ENCODE data around the gene CERS1. TPM values are rescaled to one million over a fixed set of nuclear protein-coding genes. Genes with fewer than 3 reads are reported as not detected.

The CERS1 gene
- total and polyA plus RNA-seq, 3 experiments from 2014 or later, result not detected

DNA sequence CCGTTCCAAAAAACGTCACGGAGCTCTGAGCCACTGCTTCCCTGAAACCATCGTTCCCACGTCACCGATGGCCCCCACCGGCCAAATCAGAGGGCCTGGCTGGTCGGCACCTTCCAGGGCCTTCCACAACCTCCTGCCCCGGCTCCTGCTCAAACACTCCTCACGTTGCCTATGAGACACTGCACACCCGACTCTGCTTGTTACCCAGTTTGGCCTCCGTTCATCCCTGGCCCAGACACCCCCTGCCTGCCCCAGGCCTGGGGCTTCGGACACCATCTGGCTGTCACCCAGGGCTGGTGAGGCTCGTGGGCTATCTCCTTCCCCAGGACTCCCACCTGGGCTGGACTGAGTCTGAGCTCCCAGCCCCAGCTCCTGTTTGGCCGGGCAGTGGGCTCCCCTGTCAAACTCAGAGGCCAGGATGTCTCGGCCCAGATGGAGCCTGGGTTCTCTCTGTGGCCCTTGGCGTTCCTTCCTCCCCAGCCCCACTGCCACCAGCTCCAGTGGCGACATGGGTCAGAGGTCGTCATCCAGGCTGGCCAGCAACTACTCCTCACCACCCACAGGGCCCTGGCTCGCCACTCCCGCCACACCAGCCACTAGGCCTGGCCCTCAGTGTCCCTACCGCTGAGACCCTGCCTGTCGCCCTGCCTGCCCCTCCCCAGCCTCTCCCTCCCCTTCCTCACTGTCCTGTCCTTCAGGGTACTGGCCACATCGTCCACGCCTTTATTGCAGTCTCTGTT lies 17.7 kb downstream of the CERS1 start:
- Histone ChIP-seq H3K9me3 (ENCODE audit: low read length) (no peaks in the 10 kb centered on the region), H3K27ac (ENCODE audit: low read depth, low read length) (no peak overlapping the region), H3K27me3 (ENCODE audit: insufficient read depth, low read length, poor library complexity, severe bottlenecking) (no peaks in the 10 kb centered on the region), H3K4me3 (ENCODE audit: low read length) (no peak overlapping the region), H3K36me3 (ENCODE audit: insufficient read depth, low read length) (no peaks in the 10 kb centered on the region), H3K4me1 (ENCODE audit: insufficient read depth, low read length) (no peaks in the 10 kb centered on the region)
- no peak overlapping the region for H3K27ac Mint-ChIP-seq
- H3K4me1 Mint-ChIP-seq, result no peaks in the 10 kb centered on the region
- no peaks in the 10 kb centered on the region for H3K9me3 Mint-ChIP-seq
- ChIA-PET POLR2A (no interaction called here), CTCF (interaction anchor here (1.3 kb wide), 1 partner anchor 31 kb away, joined by 4 read pairs; no protein-coding TSS in a partner anchor)
- no peak for DNase-seq
- peaks cover 0 to 1% of the 10 kb centered on the region in 2 donors for H3K27me3 Mint-ChIP-seq
- no peak overlapping the region for H3K4me3 Mint-ChIP-seq
- H3K36me3 Mint-ChIP-seq, result no peaks in the 10 kb centered on the region

DNA sequence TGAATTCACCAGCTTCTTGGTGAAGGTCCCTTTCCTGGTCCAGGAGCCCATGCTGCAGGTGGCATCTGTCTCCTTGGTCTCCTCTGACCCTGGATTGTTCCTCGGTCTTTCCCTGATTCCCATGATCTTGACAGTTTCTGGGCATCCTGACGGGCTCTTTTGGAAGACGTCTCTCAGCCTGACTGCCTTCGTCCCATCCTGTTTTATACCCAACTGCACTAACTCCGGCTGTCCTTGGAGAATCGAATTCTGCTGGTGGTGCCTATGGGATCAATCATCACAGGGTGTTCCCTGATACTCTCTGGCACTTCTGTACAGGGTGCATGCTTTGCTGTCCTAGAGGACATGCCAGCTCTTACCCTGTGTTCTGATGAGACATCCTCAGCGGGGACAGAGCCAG lies 19.1 kb downstream of the CERS1 start:
- H3K27me3 Mint-ChIP-seq, result peaks cover 0 to 4% of the 10 kb centered on the region in 2 donors
- H3K27ac ChIP-seq (ENCODE audit: low read depth, low read length), result no peak overlapping the region
- no peaks in the 10 kb centered on the region for H3K36me3 ChIP-seq (ENCODE audit: insufficient read depth, low read length)
- H3K36me3 Mint-ChIP-seq, result no peaks in the 10 kb centered on the region
- DNase-seq, result no peak
- ChIA-PET POLR2A (no interaction called here), CTCF (interaction anchor here (1.3 to 3.4 kb wide), 2 partner anchors 10 to 30 kb away, joined by 4 to 12 read pairs; no protein-coding TSS in a partner anchor)
- peaks cover 0 to 2% (median under 1%) of the 10 kb centered on the region in 3 donors for H3K4me1 Mint-ChIP-seq
- no peak overlapping the region for H3K4me3 ChIP-seq (ENCODE audit: low read length)
- no peaks in the 10 kb centered on the region for H3K9me3 ChIP-seq (ENCODE audit: low read length)
- no peaks in the 10 kb centered on the region for H3K4me1 ChIP-seq (ENCODE audit: insufficient read depth, low read length)
- H3K27ac Mint-ChIP-seq, result peak overlapping the region in 1 of 8 donors; percentile 83
- H3K27me3 ChIP-seq (ENCODE audit: insufficient read depth, low read length, poor library complexity, severe bottlenecking), result no peaks in the 10 kb centered on the region
- H3K4me3 Mint-ChIP-seq, result no peak overlapping the region
- H3K9me3 Mint-ChIP-seq, result no peaks in the 10 kb centered on the region

DNA sequence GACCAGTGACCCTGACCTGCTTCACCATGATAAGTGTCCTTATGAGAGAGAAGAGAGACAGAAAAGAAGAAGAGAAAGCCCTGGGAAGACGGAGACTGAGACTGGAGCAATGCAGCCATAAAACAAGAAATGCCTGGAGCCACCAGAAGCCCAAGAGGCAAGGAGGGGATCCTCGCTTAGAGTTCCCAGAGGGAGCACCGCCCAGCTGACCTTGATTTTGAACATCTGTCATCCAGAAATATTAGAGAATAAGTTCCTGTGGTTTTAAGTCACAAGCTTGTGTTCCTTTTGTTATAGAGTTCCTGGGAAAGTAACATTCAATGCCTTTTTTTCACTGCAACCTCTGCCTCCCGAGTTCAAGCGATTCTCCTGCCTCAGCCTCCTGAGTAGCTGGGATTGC lies 20.2 kb downstream of the CERS1 start:
- Mint-ChIP-seq H3K27ac (peak overlapping the region in 1 of 8 donors; percentile 67), H3K9me3 (no peaks in the 10 kb centered on the region), H3K27me3 (peaks cover 0 to 8% of the 10 kb centered on the region in 2 donors), H3K4me3 (no peak overlapping the region), H3K4me1 (peaks cover 4 to 9% (median 8%) of the 10 kb centered on the region in 3 donors), H3K36me3 (no peaks in the 10 kb centered on the region)
- ChIA-PET CTCF (interaction anchor here (1.2 to 3.4 kb wide), 2 partner anchors 9 to 28 kb away, joined by 3 to 12 read pairs; no protein-coding TSS in a partner anchor), POLR2A (no interaction called here)
- no peaks in the 10 kb centered on the region for H3K9me3 ChIP-seq (ENCODE audit: low read length)
- H3K4me1 ChIP-seq (ENCODE audit: insufficient read depth, low read length), result no peaks in the 10 kb centered on the region
- H3K27me3 ChIP-seq (ENCODE audit: insufficient read depth, low read length, poor library complexity, severe bottlenecking), result no peaks in the 10 kb centered on the region
- DNase-seq, result no peak
- H3K27ac ChIP-seq (ENCODE audit: low read depth, low read length), result no peak overlapping the region
- H3K4me3 ChIP-seq (ENCODE audit: low read length), result no peak overlapping the region
- H3K36me3 ChIP-seq (ENCODE audit: insufficient read depth, low read length), result no peaks in the 10 kb centered on the region

DNA sequence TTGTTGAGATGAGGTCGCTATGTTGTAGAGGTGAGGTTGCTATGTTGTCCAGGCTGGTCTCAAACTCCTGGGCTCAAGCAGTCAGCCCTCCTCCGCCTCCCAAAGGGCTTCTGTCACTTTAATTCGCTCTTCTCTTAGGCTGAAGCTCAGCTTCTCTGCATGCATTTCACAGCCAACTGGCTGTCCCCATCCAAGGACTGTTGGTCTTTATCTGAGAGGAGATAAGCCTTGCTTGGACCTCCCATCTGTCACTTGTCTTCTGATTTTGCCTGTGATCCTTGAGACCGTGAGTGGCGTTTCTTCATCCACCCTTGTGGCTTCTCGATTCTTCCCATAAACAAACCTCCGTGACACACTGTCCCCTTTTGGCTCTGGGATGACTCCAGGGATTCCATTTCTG lies 24.4 kb downstream of the CERS1 start:
- CTCF ChIA-PET, result no interaction called here
- Mint-ChIP-seq H3K27ac (peak overlapping the region in 1 of 8 donors; percentile 85), H3K4me3 (peak overlapping the region in 2 of 7 donors; percentile 36 to 52), H3K9me3 (no peaks in the 10 kb centered on the region), H3K27me3 (peaks cover 0 to 8% of the 10 kb centered on the region in 2 donors), H3K4me1 (peaks cover 8 to 16% (median 13%) of the 10 kb centered on the region in 3 donors), H3K36me3 (peaks cover 0 to 17% (median 5%) of the 10 kb centered on the region in 3 donors)
- H3K4me3 ChIP-seq (ENCODE audit: low read length), result no peak overlapping the region
- no peak for DNase-seq
- H3K36me3 ChIP-seq (ENCODE audit: insufficient read depth, low read length), result peaks cover 7% of the 10 kb centered on the region
- no peaks in the 10 kb centered on the region for H3K4me1 ChIP-seq (ENCODE audit: insufficient read depth, low read length)
- H3K27ac ChIP-seq (ENCODE audit: low read depth, low read length), result no peak overlapping the region
- POLR2A ChIA-PET, result interaction anchor here (0.7 kb wide), 1 partner anchor 278 kb away, joined by 4 read pairs; no protein-coding TSS in a partner anchor
- H3K9me3 ChIP-seq (ENCODE audit: low read length), result no peaks in the 10 kb centered on the region
- no peaks in the 10 kb centered on the region for H3K27me3 ChIP-seq (ENCODE audit: insufficient read depth, low read length, poor library complexity, severe bottlenecking)

DNA sequence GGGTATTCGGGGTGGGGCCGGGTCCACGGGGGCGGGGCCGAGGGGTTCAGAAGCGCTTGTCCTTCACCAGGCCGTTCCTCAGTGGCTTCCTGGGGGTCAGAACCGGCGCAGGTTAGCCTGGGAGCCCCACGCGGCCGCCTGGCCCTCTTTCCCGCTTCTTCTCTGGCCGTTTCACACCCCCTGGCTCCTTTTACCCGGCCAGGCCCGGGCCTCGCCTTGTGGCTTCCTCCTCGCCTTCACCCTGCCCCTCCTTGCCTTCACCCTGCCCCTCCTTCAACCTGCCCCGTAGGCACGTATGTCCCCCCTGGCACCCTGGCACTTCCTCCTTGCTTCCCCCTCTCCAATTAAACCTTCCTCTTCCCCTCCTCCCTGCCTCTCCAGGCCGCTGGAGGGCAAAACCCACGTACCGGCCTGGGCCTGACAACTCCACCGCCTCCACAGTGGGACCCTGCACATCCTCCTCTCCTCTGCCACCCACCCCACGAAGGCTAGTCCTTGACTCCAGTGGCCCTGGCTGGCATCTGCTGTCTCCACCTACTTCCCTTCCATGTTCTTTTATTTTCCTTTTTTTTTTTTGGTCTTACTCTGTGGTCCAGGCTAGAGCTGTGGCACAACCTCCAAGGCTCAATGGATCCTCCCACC lies 25.3 kb downstream of the CERS1 start:
- H3K27me3 Mint-ChIP-seq, result peaks cover 0 to 8% of the 10 kb centered on the region in 2 donors

DNA sequence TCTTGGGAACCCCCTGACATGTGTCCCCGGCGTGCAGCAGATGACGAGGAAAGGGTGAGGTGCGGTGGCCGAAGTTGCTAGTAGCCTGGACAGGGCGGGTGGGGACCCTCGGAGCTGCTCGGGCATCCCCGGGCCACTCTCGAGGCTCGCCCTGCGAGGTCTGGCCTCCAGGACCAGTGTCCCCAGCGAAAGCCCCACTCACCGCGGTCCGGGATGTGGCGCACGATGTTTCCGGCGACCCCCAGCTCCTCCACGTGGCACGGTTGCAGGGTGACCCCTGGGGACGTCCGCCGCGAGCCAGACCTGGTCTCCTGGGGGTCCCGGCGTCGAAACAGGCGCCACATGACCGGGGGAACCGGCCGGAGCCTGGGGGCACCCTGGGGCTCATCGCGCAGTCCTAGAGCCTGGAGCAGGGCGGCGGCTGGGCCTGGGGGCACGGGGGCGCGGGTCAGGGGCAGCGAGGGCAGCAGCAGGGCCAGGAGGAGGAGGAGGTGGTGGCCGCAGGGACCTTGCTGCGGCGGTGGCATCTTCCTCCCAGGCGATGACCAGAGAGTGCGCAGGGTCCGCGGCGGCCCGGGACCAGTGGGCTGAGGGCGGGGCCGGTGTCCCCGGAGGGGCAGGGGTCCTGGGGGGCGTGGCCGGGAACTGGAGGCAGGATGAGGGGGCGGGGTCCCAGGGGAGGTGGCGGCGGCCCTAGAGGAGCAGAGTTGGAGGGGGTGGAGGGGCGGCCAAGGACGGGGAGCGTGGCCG lies 26.0 kb downstream of the CERS1 start:
- no peak overlapping the region for H3K4me3 Mint-ChIP-seq
- H3K4me1 ChIP-seq (ENCODE audit: insufficient read depth, low read length), result no peaks in the 10 kb centered on the region
- H3K36me3 ChIP-seq (ENCODE audit: insufficient read depth, low read length), result peaks cover 13% of the 10 kb centered on the region
- H3K27me3 ChIP-seq (ENCODE audit: insufficient read depth, low read length, poor library complexity, severe bottlenecking), result no peaks in the 10 kb centered on the region
- no peaks in the 10 kb centered on the region for H3K9me3 ChIP-seq (ENCODE audit: low read length)
- H3K4me3 ChIP-seq (ENCODE audit: low read length), result no peak overlapping the region
- no peaks in the 10 kb centered on the region for H3K9me3 Mint-ChIP-seq
- H3K27me3 Mint-ChIP-seq, result peaks cover 0 to 8% of the 10 kb centered on the region in 2 donors
- no peak overlapping the region for H3K27ac Mint-ChIP-seq
- peaks cover 0 to 32% (median 8%) of the 10 kb centered on the region in 3 donors for H3K36me3 Mint-ChIP-seq
- DNase-seq, result no peak
- ChIA-PET POLR2A (no interaction called here), CTCF (no interaction called here)
- H3K27ac ChIP-seq (ENCODE audit: low read depth, low read length), result no peak overlapping the region
- peaks cover 8 to 16% (median 13%) of the 10 kb centered on the region in 3 donors for H3K4me1 Mint-ChIP-seq

More for the DNA sequence above, 25.3 kb downstream of the CERS1 start:
- Mint-ChIP-seq H3K9me3 (no peaks in the 10 kb centered on the region), H3K27ac (peak overlapping the region in 1 of 8 donors; percentile 43), H3K4me1 (peaks cover 8 to 16% (median 13%) of the 10 kb centered on the region in 3 donors), H3K4me3 (peak overlapping the region in 3 of 7 donors; percentile 31 to 67 (median 46)), H3K36me3 (peaks cover 0 to 25% (median 8%) of the 10 kb centered on the region in 3 donors)
- ChIA-PET POLR2A (interaction anchor here (0.7 kb wide), 1 partner anchor 277 kb away, joined by 4 read pairs; no protein-coding TSS in a partner anchor), CTCF (interaction anchor here (0.6 kb wide), 1 partner anchor 42 kb away, joined by 3 read pairs; no protein-coding TSS in a partner anchor)
- DNase-seq, result no peak
- H3K4me3 ChIP-seq (ENCODE audit: low read length), result no peak overlapping the region
- H3K4me1 ChIP-seq (ENCODE audit: insufficient read depth, low read length), result no peaks in the 10 kb centered on the region
- H3K27me3 ChIP-seq (ENCODE audit: insufficient read depth, low read length, poor library complexity, severe bottlenecking), result no peaks in the 10 kb centered on the region
- H3K27ac ChIP-seq (ENCODE audit: low read depth, low read length), result no peak overlapping the region
- H3K36me3 ChIP-seq (ENCODE audit: insufficient read depth, low read length), result peaks cover 11% of the 10 kb centered on the region
- no peaks in the 10 kb centered on the region for H3K9me3 ChIP-seq (ENCODE audit: low read length)

DNA sequence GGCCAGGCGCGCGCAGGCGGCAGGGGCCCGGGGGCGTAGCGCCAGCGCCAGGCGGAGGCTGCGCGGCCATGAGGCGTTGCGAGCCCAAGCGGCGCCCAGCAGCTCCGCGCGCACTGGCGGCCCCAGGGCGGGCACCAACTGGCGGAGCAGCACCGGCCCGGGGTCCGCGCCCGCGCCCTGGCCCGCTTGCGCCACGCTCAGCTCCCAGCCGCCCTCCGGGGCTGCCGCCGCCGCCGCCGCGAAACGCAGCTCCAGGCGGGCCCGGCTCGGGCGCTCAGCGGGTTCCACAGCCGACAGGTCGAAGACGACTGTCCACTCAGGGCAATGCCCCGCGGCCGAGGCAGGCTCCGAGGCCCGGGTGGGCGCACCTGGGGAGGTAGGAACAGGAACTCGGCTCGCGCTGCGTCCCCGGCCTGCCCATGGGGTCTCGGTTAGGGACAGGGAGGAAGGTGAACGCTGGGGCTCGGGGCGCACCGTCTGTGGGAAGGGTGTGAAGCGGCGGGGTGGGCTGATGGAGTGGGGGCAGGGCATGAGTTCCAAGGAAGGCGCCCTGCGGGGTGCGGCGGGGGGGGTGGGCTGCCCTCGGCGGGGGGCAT lies 26.8 kb downstream of the CERS1 start:
- Mint-ChIP-seq H3K27me3 (peaks cover 0 to 8% of the 10 kb centered on the region in 2 donors), H3K9me3 (no peaks in the 10 kb centered on the region), H3K4me3 (no peak overlapping the region), H3K27ac (no peak overlapping the region), H3K4me1 (peaks cover 8 to 16% (median 13%) of the 10 kb centered on the region in 3 donors), H3K36me3 (peaks cover 0 to 39% (median 10%) of the 10 kb centered on the region in 3 donors)
- ChIA-PET CTCF (no interaction called here), POLR2A (no interaction called here)
- H3K4me3 ChIP-seq (ENCODE audit: low read length), result no peak overlapping the region
- no peak overlapping the region for H3K27ac ChIP-seq (ENCODE audit: low read depth, low read length)
- no peaks in the 10 kb centered on the region for H3K9me3 ChIP-seq (ENCODE audit: low read length)
- DNase-seq, result no peak
- H3K36me3 ChIP-seq (ENCODE audit: insufficient read depth, low read length), result peaks cover 13% of the 10 kb centered on the region
- no peaks in the 10 kb centered on the region for H3K4me1 ChIP-seq (ENCODE audit: insufficient read depth, low read length)
- no peaks in the 10 kb centered on the region for H3K27me3 ChIP-seq (ENCODE audit: insufficient read depth, low read length, poor library complexity, severe bottlenecking)

All from CD8-positive, alpha-beta memory T cell (primary cell).